BLaER1 treated with 17β-estradiol and CSF1 and Interleukin-3, amounts not matched to agents 10 nM and 100 nM (cell line): ENCODE data around the gene SLX4IP.

ENCODE experiments used
- H3K27ac ChIP-seq, 11 experiments: shearing (Covaris generic); formaldehyde crosslinking; 2 replicates each; pipeline ENCODE4 v1.8.1; 2022
- H3K27me3 ChIP-seq, 11 experiments: shearing (Covaris generic); formaldehyde crosslinking; 2 replicates each; pipeline ENCODE4 v1.8.1; 2022
- H3K36me3 ChIP-seq, 11 experiments: shearing (Covaris generic); formaldehyde crosslinking; 2 replicates each; pipeline ENCODE4 v1.8.1; 2022
- H3K4me1 ChIP-seq, 10 experiments: shearing (Covaris generic); formaldehyde crosslinking; 2 replicates each; pipeline ENCODE4 v1.8.1; 2022
- H3K4me2 ChIP-seq, 11 experiments: shearing (Covaris generic); formaldehyde crosslinking; 2 replicates each; pipeline ENCODE4 v1.8.1; 2022
- H3K4me3 ChIP-seq, 10 experiments: shearing (Covaris generic); formaldehyde crosslinking; 2 replicates each; pipeline ENCODE4 v1.8.1; 2022
- H3K9ac ChIP-seq, 11 experiments: shearing (Covaris generic); formaldehyde crosslinking; 2 replicates each; pipeline ENCODE4 v1.8.1; 2022
- H3K9me3 ChIP-seq, 11 experiments: shearing (Covaris generic); formaldehyde crosslinking; replicated peaks in 1 of 11; 2 replicates each; pipeline ENCODE4 v1.8.1; 2022
- H4K20me1 ChIP-seq, 11 experiments: shearing (Covaris generic); formaldehyde crosslinking; 2 replicates each; pipeline ENCODE4 v1.8.1; 2022
- Cebpa-rat ChIP-seq, 11 experiments: shearing (Covaris generic); IDR thresholded peaks; 2 replicates each; pipeline ENCODE4 v1.8.1; 2022

Gene SLX4IP

GRCh38 chr20:10448270-10449156, 13.4 kb downstream of the SLX4IP start:
- peaks cover 23 to 64% (median 43%) of the 10 kb centered on the region in 10 experiments for H3K4me1 ChIP-seq
- H3K27ac ChIP-seq: peak overlapping the region in 9 of 11 experiments; percentile 30 to 82 (median 66); a peak in 15 of 22 replicates
- no peak overlapping the region for H3K4me3 ChIP-seq
- no peak for TF ChIP-seq Cebpa-rat (IDR thresholded peaks at IDR 0.05)
- H3K36me3 ChIP-seq: peaks cover 0 to 10% (median 0%) of the 10 kb centered on the region in 11 experiments; a peak in 4 of 22 replicates
- H4K20me1 ChIP-seq: no peaks in the 10 kb centered on the region
- peaks cover 0 to 3% (median 0%) of the 10 kb centered on the region in 11 experiments; a peak in 1 of 22 replicates for H3K9me3 ChIP-seq
- H3K4me2 ChIP-seq: peak overlapping the region in 3 of 11 experiments; percentile 3 to 50 (median 14); a peak in 3 of 22 replicates
- H3K27me3 ChIP-seq: no peaks in the 10 kb centered on the region
- H3K9ac ChIP-seq: no peak overlapping the region

- no peak overlapping the region for H3K4me3 ChIP-seq
- peaks cover 0 to 10% (median 0%) of the 10 kb centered on the region in 11 experiments; a peak in 4 of 22 replicates for H3K36me3 ChIP-seq
- H3K27ac ChIP-seq: peak overlapping the region in 8 of 11 experiments; percentile 30 to 82 (median 62); a peak in 12 of 22 replicates
- H3K4me2 ChIP-seq: peak overlapping the region in 2 of 11 experiments; percentile 14 to 50; a peak in 1 of 22 replicates
- peaks cover 30 to 72% (median 47%) of the 10 kb centered on the region in 10 experiments for H3K4me1 ChIP-seq
- no peaks in the 10 kb centered on the region for H4K20me1 ChIP-seq
- no peak for TF ChIP-seq Cebpa-rat (IDR thresholded peaks at IDR 0.05)
- peaks cover 0 to 3% (median 0%) of the 10 kb centered on the region in 11 experiments; a peak in 1 of 22 replicates for H3K9me3 ChIP-seq
- no peak overlapping the region for H3K9ac ChIP-seq
- no peaks in the 10 kb centered on the region for H3K27me3 ChIP-seq
Observed at GRCh38 chr20:10449270-10449669, 14.2 kb downstream of the SLX4IP start.

GRCh38 chr20:10453241-10453640, 18.1 kb downstream of the SLX4IP start:
- Histone ChIP-seq H3K9me3 (peaks cover 11 to 23% (median 15%) of the 10 kb centered on the region in 11 experiments; a peak in 19 of 22 replicates), H3K36me3 (peaks cover 0 to 15% (median 2%) of the 10 kb centered on the region in 11 experiments; a peak in 13 of 22 replicates), H3K27ac (peak overlapping the region; percentile 50 to 95 (median 91); a peak in 21 of 22 replicates), H3K4me1 (peaks cover 24 to 61% (median 44%) of the 10 kb centered on the region in 10 experiments), H3K4me3 (peak overlapping the region in 7 of 10 experiments; percentile 5 to 39 (median 19); a peak in 6 of 20 replicates), H4K20me1 (no peaks in the 10 kb centered on the region), H3K9ac (peak overlapping the region; percentile 38 to 80 (median 74); a peak in 20 of 22 replicates), H3K27me3 (no peaks in the 10 kb centered on the region), H3K4me2 (peak overlapping the region; percentile 68 to 88 (median 76))
- TF ChIP-seq Cebpa-rat (IDR thresholded peaks at IDR 0.05): peak in 8 of 11 experiments; percentile 49 to 83 (median 70); a peak in 12 of 22 replicates

- peak overlapping the region; percentile 50 to 95 (median 91); a peak in 21 of 22 replicates for H3K27ac ChIP-seq
- peaks cover 0 to 24% (median 11%) of the 10 kb centered on the region in 11 experiments; a peak in 15 of 22 replicates for H3K36me3 ChIP-seq
- peak overlapping the region in 4 of 10 experiments; percentile 5 to 34 (median 21); a peak in 4 of 20 replicates for H3K4me3 ChIP-seq
- no peaks in the 10 kb centered on the region for H3K27me3 ChIP-seq
- H3K4me1 ChIP-seq: peaks cover 24 to 51% (median 38%) of the 10 kb centered on the region in 10 experiments
- no peak for TF ChIP-seq Cebpa-rat (IDR thresholded peaks at IDR 0.05)
- H3K9me3 ChIP-seq: peaks cover 19 to 33% (median 21%) of the 10 kb centered on the region in 11 experiments; a peak in 20 of 22 replicates
- H3K9ac ChIP-seq: peak overlapping the region; percentile 38 to 80 (median 74); a peak in 21 of 22 replicates
- peak overlapping the region; percentile 68 to 88 (median 76) for H3K4me2 ChIP-seq
- H4K20me1 ChIP-seq: no peaks in the 10 kb centered on the region
Observed at GRCh38 chr20:10454151-10454750, 19.1 kb downstream of the SLX4IP start.

GRCh38 chr20:10461495-10461894, 26.4 kb downstream of the SLX4IP start:
- Histone ChIP-seq H3K36me3 (peaks cover 21 to 62% (median 43%) of the 10 kb centered on the region in 11 experiments; a peak in 19 of 22 replicates), H3K27ac (peak overlapping the region in 5 of 11 experiments; percentile 4 to 38 (median 16); a peak in 5 of 22 replicates), H3K4me3 (no peak overlapping the region), H3K4me1 (peaks cover 0 to 28% (median 13%) of the 10 kb centered on the region in 10 experiments; a peak in 12 of 20 replicates), H4K20me1 (no peaks in the 10 kb centered on the region), H3K9me3 (peaks cover 20 to 63% (median 50%) of the 10 kb centered on the region in 11 experiments), H3K9ac (no peak overlapping the region), H3K4me2 (peak overlapping the region in 4 of 11 experiments; percentile 19 to 66 (median 54); a peak in 6 of 22 replicates), H3K27me3 (no peaks in the 10 kb centered on the region)
- no peak for TF ChIP-seq Cebpa-rat (IDR thresholded peaks at IDR 0.05)

- Histone ChIP-seq H4K20me1 (no peaks in the 10 kb centered on the region), H3K4me2 (peak overlapping the region in 6 of 11 experiments; percentile 1 to 66 (median 37); a peak in 10 of 22 replicates), H3K36me3 (peaks cover 21 to 62% (median 43%) of the 10 kb centered on the region in 11 experiments; a peak in 19 of 22 replicates), H3K4me3 (no peak overlapping the region), H3K27ac (peak overlapping the region in 3 of 11 experiments; percentile 2 to 38 (median 7); a peak in 5 of 22 replicates), H3K9ac (no peak overlapping the region), H3K9me3 (peaks cover 12 to 56% (median 41%) of the 10 kb centered on the region in 11 experiments), H3K4me1 (peaks cover 0 to 28% (median 13%) of the 10 kb centered on the region in 10 experiments; a peak in 12 of 20 replicates), H3K27me3 (no peaks in the 10 kb centered on the region)
- no peak for TF ChIP-seq Cebpa-rat (IDR thresholded peaks at IDR 0.05)
Observed at GRCh38 chr20:10462516-10462915, 27.4 kb downstream of the SLX4IP start.

- no peak overlapping the region for H3K27ac ChIP-seq
Observed at GRCh38 chr20:10463622-10464021, 28.5 kb downstream of the SLX4IP start.

GRCh38 chr20:10465135-10465534, 30.0 kb downstream of the SLX4IP start:
- H3K36me3 ChIP-seq: peaks cover 12 to 42% (median 23%) of the 10 kb centered on the region in 11 experiments; a peak in 17 of 22 replicates
- H3K4me3 ChIP-seq: no peak overlapping the region
- H3K27me3 ChIP-seq: no peaks in the 10 kb centered on the region
- H3K4me2 ChIP-seq: no peak overlapping the region
- peaks cover 0 to 52% (median 32%) of the 10 kb centered on the region in 10 experiments; a peak in 12 of 20 replicates for H3K4me1 ChIP-seq
- H3K9ac ChIP-seq: no peak overlapping the region
- H4K20me1 ChIP-seq: no peaks in the 10 kb centered on the region
- no peak overlapping the region for H3K27ac ChIP-seq
- TF ChIP-seq Cebpa-rat (IDR thresholded peaks at IDR 0.05): no peak
- H3K9me3 ChIP-seq: peaks cover 0 to 35% (median 21%) of the 10 kb centered on the region in 11 experiments; a peak in 15 of 22 replicates

More at GRCh38 chr20:10463622-10464021, 28.5 kb downstream of the SLX4IP start:
- H3K9ac ChIP-seq: no peak overlapping the region
- H3K36me3 ChIP-seq: peaks cover 15 to 52% (median 33%) of the 10 kb centered on the region in 11 experiments; a peak in 19 of 22 replicates
- H4K20me1 ChIP-seq: no peaks in the 10 kb centered on the region
- H3K9me3 ChIP-seq: peaks cover 2 to 46% (median 30%) of the 10 kb centered on the region in 11 experiments; a peak in 18 of 22 replicates
- H3K27me3 ChIP-seq: no peaks in the 10 kb centered on the region
- TF ChIP-seq Cebpa-rat (IDR thresholded peaks at IDR 0.05): peak in 1 of 11 experiments; percentile 30; a peak in 1 of 22 replicates
- peaks cover 0 to 39% (median 20%) of the 10 kb centered on the region in 10 experiments; a peak in 12 of 20 replicates for H3K4me1 ChIP-seq
- H3K4me2 ChIP-seq: no peak overlapping the region; a peak in 2 of 22 replicates
- H3K4me3 ChIP-seq: no peak overlapping the region
